COLO668 (cell line): ENCODE measurements around the gene CCDC87.
"Not testable (repeated sequence)": the region's sequence is repeated elsewhere in the genome, so short reads cannot be mapped to it uniquely, and the experiment has no call there.

Experiments
- DNase-seq: peaks from one replicate; lab custom pipeline; 2025; ENCODE audit not compliant: unreplicated experiment; lab: John Stamatoyannopoulos, UW

Gene CCDC87

DNA sequence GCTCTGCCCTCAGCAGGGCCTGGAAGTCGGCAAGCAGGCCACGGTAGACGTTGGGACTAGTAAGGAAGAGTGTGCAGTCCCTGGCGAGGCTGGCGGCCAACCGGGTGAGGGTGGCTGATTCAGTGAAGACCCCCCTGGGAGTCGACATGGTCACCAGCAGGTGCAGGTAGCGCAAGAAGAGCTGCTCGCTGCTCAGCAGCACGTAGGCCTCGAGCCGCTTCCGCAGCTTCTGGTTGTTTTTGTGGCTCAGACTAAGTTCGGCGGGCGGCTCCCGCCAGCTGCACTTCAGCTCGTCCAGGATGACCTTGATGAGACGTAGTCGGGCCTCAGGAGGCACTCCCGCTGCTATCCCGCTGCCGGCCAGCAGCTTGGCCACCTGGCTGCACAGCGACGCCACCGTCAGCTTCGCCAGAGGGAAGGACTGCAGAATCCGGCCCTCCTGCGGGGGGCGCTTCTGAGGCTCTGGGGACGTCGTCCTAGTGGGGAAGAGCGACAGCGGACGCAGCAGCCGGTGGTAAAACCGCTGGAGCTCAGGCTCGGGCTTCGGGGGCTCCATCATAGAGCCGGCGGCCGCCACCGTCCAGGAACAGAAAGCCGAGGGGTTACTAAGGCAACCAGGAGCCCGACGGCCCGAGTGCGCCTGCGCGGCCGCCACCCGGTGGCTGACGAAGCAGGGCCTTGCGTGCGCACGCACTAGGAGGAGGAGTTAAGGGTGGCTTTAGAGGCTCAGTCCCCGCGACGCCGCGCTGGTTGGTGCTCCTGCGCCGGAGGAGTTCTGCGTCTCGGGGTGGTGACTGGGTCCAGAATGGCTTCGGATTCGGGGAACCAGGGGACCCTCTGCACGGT is at the start of gene CCDC87, which contains the start of gene CCS:
Gene CCDC87, minus strand, starts transcription at position 607 of the 846 bp plus-strand sequence. Its CDS starts 48 bp downstream, at position 559.
Gene CCS, plus strand, starts transcription at position 729 of the 846 bp plus-strand sequence. Its CDS starts 77 bp downstream, at position 806.
- peak; percentile 97 for DNase-seq

- DNase-seq, result no peak
Measured at GRCh38 chr11:66641834-66642233, 49.0 kb upstream of the CCDC87 start.

DNA sequence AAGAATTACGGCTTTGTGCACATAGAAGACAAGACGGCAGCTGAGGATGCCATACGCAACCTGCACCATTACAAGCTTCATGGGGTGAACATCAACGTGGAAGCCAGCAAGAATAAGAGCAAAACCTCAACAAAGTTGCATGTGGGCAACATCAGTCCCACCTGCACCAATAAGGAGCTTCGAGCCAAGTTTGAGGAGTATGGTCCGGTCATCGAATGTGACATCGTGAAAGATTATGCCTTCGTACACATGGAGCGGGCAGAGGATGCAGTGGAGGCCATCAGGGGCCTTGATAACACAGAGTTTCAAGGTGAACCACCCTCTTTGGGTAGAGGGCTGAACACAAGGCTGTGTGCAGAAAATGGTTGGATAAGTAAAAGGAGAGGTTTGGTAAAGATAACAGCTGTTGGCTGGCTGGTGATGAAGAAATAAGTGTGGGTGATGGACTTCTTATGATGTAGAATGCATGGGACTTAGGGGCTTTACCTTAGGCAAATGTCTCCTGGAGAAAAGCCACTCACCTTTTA is 47.0 kb upstream of the CCDC87 start:
- not testable (repeated sequence) for DNase-seq

DNA sequence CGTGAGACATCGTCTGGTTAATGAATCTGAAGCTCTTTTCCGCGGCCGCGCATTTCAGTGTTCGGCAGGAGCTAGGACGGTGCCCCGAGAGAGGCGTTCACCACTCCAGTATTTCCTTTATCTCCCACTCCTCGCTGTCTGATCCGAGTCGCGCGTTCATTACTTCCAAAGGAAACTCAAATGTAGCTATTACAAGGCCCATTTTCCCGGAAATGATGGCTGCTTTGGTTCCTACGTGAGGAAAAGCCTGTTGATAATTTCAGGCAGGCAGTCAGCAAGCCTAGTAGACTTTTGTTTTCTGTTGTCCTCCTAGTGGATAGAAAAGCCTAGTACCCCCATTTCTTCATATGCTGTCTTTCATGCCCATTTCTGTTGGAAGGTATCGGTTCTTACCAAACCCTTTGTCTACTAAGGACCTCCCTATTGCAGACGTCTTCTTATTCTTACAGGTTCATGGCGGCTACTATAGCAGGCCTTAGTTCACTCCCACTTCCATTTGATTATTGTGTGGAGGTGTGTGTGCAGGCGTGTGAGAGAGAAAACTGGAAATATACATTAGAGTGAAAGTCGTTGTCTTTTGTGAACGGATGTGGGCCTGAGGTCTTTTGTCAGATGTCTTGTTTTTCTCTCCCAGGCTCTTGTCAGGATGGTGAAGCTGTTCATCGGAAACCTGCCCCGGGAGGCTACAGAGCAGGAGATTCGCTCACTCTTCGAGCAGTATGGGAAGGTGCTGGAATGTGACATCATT is 46.4 kb upstream of the CCDC87 start:
- DNase-seq, result peak; percentile 46

GRCh38 chr11:66638177-66639065 is 45.6 kb upstream of the CCDC87 start, which contains the start of gene RBM4:
Gene RBM4 (plus strand): TSS chr11:66638703. CDS start chr11:66639712, 1,009 bp downstream.
- peak; percentile 98 for DNase-seq

GRCh38 chr11:66637557-66638176 is 44.8 kb upstream of the CCDC87 start:
- DNase-seq, result peak; percentile 35

DNA sequence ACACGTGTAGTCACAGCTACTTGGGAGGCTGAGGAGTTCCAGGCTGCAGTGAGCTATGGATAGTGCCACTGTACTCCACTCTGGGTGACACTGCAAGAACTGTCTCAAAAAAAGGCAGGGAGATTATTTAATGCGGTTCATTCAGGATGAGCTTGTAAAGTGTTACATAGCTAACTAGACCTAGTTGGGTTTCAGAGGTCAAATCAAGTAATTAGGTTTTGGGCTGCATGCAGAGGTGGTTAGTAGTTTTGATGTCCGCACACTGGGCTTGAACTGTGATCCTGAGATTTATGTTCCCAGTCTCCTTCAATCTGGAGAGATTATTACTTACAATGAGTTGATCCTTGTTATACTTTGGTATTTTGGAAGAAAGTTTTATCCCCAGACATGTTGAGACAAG is 43.5 kb upstream of the CCDC87 start:
- no peak for DNase-seq

GRCh38 chr11:66632952-66633351 is 40.1 kb upstream of the CCDC87 start:
- DNase-seq, result no peak

GRCh38 chr11:66631883-66632282 is 39.0 kb upstream of the CCDC87 start:
- DNase-seq, result no peak

DNA sequence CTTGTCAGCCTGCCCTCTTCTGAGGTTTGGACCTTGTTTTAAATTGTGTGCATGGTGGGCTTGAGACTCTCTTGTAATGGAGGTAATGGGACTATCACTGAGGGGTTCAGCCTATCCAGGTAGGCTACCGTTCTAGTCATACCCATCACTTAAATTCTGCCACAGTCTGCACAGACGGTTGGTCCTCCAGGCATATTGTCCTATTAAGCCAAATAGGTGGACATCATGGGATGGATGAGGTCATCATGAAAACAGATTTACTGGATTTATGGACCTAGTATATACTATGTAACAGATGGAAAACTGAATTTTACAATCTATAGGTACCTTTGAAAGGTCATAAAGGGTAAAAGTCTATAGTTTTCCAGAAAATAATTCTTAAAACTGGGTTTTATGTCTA is 36.5 kb upstream of the CCDC87 start:
- no peak for DNase-seq

DNA sequence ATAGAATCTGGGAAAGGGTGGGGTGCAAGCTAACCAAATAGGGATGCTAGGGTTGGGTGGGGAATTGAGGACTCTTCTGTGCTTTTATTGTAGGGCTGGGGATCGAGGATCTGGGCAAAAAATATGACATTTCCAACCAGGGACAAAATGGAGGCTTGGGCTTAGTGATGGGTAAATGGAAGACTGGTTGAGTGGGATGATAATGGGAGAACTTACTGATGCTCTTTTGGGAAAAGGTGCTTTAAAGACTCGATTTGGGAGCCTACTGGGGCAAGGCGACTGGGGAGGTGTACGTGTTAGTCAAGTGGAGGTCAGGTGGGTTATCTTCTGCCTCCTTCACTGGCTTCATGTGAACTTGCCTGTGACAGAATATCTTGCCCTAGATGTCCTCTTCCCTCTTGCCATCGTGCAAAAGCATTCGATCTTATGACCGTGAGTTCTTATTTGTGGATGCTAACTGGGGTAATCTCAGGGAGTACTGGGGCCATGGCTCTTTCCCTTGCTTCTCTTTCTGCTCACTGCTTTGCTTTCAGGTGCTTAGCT is 35.3 kb upstream of the CCDC87 start:
- no peak for DNase-seq

GRCh38 chr11:66626926-66627325 is 34.1 kb upstream of the CCDC87 start:
- DNase-seq, result no peak

GRCh38 chr11:66626382-66626781 is 33.5 kb upstream of the CCDC87 start:
- DNase-seq, result no peak

GRCh38 chr11:66625752-66626149 is 32.9 kb upstream of the CCDC87 start:
- no peak for DNase-seq

- no peak for DNase-seq
Measured at GRCh38 chr11:66625041-66625751, 32.3 kb upstream of the CCDC87 start.

DNA sequence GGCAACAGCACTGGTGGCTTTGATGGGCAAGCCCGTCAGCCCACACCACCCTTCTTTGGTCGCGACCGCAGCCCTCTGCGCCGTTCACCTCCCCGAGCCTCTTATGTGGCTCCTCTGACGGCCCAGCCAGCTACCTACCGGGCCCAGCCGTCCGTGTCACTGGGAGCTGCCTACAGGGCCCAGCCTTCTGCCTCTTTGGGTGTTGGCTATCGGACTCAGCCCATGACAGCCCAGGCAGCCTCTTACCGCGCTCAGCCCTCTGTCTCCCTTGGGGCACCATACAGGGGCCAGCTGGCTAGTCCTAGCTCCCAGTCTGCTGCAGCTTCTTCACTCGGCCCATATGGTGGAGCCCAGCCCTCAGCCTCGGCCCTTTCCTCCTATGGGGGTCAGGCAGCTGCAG is 31.6 kb upstream of the CCDC87 start:
- no peak for DNase-seq

- peak; percentile 10 for DNase-seq
Measured at GRCh38 chr11:66619080-66619554, 26.3 kb upstream of the CCDC87 start.

DNA sequence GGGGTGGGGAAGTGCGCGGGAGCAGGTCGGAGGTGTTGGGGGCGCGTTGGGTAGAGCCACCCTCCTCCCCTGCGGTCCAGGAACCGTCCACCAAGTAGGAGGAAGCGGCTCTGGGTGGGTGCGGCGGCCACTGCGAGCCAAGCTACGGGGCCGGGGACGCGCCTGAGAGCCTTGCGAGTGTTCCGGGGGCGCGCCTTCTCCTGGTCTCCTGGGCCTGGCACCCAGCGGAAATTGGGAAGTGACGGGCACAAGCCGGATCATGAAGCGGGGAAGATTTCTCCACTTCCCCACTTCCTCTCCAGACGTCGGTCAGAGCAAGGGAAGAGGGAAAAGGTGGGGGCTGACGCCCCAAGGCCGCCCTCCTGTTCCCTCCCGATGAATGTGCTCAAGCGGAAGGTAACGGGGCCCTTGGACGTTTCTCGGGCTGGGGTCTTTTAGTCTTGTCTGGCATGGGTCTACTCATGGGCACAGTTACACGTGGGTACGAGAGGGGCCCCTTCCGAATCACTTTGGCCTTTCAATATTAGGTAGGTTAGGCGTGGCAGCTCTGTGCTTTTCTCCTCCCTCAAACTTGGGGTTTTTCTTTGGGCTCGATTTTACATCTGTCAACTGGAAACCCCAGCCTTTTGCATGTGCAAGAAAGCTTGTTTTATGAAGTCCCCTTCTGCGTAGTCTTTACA is 24.4 kb upstream of the CCDC87 start:
- DNase-seq, result peak; percentile 84
